G401 (cell line): ENCODE data around the gene ATOX1. TPM values are rescaled to one million over a fixed set of nuclear protein-coding genes. Genes with fewer than 3 reads are reported as not detected.
"Not testable (repeated sequence)": the region's sequence is repeated elsewhere in the genome, so short reads cannot be mapped to it uniquely, and the experiment has no call there.

Experiments used
- DNase-seq: peaks from one replicate; pipeline ENCODE4 v3.0.0-alpha.2; 2015; ENCODE audit warnings: low spot score
- in situ Hi-C: cut with HindIII; loops from 2 replicates; pipeline ENCODE4 v1.10.0; 2016; ENCODE audit warnings: low sequenced_read_pairs, mixed read lengths
- total RNA-seq: library from RNA; depleted of rRNA; stranded (reverse); fragments of >200 nt; shearing (Covaris generic); gene quantifications from 2 replicates; pipeline ENCODE4 v1.2.3, GENCODE V29; 2014; rRNA removed

Gene ATOX1
- total RNA-seq, result 53.7 and 112 TPM in 2 replicates

DNA sequence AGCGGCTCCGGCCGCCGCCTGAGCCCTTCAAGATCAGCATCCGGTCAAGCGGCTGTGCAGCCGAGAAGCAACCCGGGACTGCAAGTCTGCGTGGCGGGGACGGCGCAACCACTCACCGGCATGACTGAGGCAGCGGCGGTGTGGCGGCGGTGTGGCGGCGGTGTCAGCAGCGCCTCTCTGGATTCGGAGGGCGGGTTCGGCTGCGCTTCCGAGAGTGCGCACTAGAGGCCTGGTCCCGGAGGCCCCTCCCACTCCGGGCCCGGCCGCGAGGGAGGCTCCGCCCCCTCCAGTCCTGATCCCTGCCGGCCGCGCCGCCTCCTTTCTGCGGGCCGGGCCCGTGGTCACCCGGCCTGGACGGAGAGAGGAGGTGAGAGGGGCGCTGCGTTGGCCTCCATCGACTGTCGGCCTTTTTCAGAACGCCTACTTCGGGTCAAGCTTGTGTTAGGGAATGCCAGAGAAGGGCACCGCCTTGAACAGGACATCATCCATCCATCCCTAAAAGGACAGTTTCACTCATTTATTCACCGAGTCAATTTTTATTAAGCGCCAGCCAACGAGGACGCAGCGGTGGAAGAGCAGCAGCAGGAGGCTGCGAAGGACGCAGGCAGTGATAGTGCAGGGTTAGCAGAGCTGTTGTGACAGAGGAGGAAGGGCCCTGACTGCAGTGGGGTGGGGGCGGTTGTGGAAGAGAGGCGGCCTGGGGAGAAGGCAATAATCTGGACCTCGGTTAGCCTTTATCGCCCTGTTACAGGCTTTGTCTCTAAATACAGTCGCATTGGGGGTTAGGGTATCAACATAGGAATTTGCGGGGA lies at the start of gene ATOX1:
Gene ATOX1 (minus strand): TSS at position 202 of the 812 bp plus-strand sequence. CDS start 80 bp downstream, at position 122.
- in situ Hi-C loops, result no loop called here
- peak; percentile 94 for DNase-seq

DNA sequence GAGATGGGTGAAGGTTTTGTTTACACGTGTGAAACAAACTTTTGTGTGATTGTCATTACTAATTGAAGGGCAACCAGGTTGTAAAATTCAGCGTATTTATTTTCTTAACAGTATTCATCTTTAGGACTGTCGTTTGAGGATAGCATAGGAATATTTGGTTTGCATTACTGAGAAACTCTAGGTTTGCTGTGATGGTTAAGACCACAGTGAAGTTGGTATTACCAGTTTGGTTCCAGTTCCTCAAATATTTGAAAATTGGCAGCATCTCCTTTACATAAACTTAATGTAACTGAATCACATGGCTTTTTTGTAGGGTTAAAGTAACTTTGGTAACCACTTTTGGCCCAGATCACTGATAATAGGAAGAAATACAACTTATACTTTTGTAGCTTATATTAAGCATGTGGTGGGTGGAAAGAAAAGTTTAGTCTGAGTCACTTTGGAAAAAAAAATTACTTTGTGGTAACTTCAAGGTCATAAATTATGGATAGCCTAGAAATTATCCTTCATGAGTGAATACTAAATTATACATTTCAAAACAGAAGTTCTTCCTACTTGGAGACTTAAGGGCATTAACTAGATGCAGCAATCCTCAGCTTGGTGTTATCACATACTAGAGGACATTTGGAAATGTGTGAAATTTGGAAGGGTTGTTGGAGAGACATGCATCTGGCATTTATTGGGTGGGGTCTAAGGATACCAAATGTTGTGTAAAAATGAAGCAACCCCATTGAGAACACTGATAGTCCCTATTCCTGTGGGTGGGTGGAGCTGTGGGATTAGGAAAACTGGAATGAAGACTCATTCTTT lies 47.2 kb upstream of the ATOX1 start:
- in situ Hi-C loops, result no loop called here
- no peak for DNase-seq

GRCh38 chr5:151800532-151800931 lies 42.1 kb upstream of the ATOX1 start:
- in situ Hi-C loops, result no loop called here

GRCh38 chr5:151799407-151799806 lies 41.0 kb upstream of the ATOX1 start:
- no peak for DNase-seq
- in situ Hi-C loops, result no loop called here

More at GRCh38 chr5:151800532-151800931, 42.1 kb upstream of the ATOX1 start:
- DNase-seq, result no peak

DNA sequence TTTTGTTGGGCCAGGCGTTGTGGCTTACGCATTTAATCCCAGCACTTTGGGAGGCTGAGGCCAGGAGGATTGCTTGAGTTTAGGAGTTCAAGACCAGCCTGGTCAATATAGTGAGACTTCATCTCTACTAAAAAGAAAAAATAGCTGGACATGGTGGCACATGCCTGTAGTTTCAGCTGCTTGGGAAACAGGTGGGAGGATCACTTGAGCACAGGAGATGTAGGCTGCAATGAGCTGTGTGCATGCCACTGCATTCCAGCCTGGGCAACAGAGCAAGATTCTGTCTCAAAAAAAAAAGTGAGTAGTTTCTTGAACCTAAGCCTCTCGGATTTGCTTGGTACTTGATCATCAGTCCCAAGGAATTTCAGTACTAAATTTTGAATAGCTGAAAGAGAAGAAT lies 40.2 kb upstream of the ATOX1 start:
- in situ Hi-C loops, result no loop called here

DNA sequence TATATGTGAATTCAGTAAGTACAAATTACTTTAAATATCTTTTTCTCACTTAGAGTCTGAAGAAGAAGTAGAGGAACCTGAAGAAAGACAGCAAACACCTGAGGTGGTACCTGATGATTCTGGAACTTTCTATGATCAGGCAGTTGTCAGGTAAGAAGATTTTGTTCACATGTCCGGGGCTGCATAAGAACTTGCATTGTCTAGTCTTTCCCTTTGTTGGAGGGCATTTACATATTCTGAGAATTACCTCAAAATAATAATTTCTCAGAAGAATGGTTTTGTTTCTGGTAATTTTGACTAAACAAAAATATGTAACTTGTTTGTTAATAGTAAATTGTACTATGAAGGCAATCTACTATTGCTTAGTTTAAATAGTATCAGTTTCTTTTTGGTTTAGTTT lies 37.0 kb upstream of the ATOX1 start:
- no peak for DNase-seq
- in situ Hi-C loops, result no loop called here

More for the DNA sequence above, 40.2 kb upstream of the ATOX1 start:
- no peak for DNase-seq

- DNase-seq, result no peak
- in situ Hi-C loops, result no loop called here
These were observed 34.9 kb upstream of the ATOX1 start for GRCh38 chr5:151793358-151793757.

DNA sequence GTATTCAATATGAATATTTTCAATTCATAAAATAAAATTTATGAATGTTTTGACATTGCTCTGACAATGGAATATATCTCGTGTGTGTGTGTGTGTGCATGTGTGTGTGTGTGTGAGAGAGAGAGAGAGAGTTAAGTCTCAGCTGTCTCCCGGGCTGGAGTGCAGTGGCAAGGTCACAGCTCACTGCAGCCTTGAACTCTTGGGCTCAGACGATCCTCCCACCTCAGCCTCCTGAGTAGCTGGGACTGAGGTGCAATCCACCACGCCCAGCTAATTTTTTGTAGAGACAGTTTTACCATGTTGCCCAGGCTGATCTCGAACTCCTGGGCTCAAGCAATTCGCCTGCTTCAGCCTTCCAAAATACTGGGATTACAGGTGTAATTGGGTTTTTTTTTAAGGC lies 29.4 kb upstream of the ATOX1 start:
- no peak for DNase-seq
- in situ Hi-C loops, result no loop called here

GRCh38 chr5:151786468-151786867 lies 28.0 kb upstream of the ATOX1 start:
- no peak for DNase-seq
- in situ Hi-C loops, result no loop called here

GRCh38 chr5:151784141-151784540 lies 25.7 kb upstream of the ATOX1 start:
- DNase-seq, result no peak
- in situ Hi-C loops, result no loop called here

DNA sequence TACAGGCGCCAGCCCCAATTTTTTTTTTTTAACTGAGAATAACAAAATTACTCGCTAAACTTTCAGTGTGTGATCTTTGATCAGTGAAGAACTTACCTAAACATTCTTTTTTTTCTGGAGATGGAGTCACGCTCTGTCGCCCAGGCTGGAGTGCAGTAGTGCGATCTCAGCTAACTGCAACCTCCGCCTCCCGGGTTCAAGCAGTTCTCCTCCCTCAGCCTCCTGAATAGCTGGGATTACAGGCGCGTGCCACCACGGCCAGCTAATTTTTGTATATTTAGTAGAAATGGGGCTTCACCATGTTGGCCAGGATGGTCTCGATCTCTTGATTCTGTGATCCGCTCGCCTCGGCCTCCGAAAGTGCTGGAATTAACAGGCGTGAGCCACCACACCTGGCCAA lies 25.2 kb upstream of the ATOX1 start:
- DNase-seq, in situ Hi-C loops: not testable (repeated sequence)

GRCh38 chr5:151781201-151781600 lies 22.8 kb upstream of the ATOX1 start:
- in situ Hi-C loops, result no loop called here
- DNase-seq, result no peak

- DNase-seq, result no peak
- in situ Hi-C loops, result no loop called here
These were observed 21.9 kb upstream of the ATOX1 start for GRCh38 chr5:151780348-151780747.

DNA sequence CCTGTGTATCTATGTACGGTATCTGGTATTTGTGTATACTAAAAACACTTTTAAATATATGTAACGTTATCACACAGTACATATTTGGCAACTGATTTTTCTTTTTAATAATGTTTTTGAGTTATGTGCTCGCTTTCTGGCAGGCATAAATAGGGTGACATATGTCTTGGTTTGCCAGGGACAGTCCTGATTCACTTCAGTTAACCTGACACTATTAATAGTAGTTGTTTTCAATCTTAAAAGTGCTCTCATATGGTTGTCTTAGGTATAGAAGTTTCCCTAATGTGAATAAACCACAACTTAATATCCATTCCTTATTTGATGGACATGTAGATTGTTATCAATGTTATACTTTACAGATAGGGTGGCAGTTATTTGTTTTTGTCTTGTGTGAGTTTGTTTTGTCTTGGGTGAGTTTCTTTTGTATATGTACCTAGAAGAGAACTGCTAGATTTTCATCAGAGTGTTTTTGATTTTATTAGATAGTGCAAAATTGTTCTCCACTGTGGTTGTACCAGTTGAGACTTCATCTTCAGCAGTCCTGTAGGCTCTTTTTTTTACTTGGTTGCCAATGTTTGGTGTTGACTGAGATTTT lies 21.2 kb upstream of the ATOX1 start:
- in situ Hi-C loops, result no loop called here
- peak; percentile 70 for DNase-seq

DNA sequence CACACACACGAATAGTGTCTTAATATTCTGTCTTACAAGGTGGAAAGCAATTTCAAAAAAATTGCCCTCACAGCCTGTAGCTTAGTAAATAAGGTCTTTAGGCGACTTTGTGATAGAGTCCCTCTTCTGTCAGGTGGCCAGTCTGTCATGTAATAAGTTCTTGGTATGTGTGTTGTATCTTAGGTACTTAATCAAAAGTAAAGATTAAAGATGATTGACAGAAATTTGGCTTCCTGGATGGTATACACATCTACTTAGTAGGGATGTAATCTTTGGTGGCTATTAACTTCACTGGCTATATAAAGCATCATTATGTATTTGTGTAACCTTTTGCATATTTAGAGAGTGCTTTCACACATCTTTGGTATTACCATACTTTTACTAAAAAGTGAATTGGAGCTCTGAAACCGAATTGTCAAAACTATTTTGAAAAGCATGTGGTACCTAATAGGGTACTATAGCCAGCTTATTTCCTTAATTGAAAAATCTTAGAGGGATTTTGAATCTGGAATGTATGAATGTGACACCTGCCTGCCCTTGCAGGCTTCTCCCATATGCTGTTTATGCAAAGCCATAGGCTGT lies 16.7 kb upstream of the ATOX1 start:
- in situ Hi-C loops, result no loop called here
- DNase-seq, result peak; percentile 23

- in situ Hi-C loops, result no loop called here
- peak; percentile 37 for DNase-seq
These were observed 15.5 kb upstream of the ATOX1 start for GRCh38 chr5:151773951-151774350.

DNA sequence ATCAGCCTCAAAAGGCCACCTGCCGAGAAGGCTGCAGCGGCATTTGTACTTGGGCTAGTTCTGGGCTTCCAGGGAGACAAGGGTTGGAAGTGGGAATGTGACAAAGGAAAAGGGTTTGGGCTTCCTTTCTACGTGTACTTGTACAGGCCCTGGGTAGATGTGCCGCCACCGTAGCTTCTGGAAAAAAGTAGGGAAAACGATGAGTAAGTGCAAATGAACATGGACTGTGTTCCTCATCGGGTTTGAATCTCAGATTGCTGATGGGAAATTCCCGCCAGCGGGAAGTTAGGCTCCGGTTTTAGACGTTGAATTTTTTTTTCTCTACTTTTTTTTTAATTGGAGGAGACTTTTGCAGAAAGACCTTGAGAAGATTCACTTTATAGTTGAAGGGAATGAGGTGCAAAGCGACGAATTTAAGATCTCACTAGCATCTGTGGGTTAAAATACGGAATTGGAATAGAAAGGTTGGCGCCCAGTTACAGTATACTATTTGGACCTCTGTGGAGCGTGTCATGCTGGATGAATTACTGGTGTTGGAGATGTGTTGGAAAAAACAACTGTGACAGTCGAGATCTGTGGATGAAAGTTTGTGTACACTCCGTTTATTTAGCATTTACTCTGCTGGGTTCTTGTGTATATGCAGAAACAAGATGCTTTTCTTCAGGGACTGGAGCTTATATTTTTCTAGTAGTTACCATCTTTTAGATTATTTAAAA lies 14.6 kb upstream of the ATOX1 start:
- peak; percentile 31 for DNase-seq
- in situ Hi-C loops, result no loop called here

- DNase-seq, result peak; percentile 55
- in situ Hi-C loops, result no loop called here
These were observed 13.8 kb upstream of the ATOX1 start for GRCh38 chr5:151772029-151772845.
